Measurements from ENCODE around the gene KLK2.
A peak's percentile ranks its signal among the peaks of the same experiment; 100 is the strongest.

Gene KLK2

DNA sequence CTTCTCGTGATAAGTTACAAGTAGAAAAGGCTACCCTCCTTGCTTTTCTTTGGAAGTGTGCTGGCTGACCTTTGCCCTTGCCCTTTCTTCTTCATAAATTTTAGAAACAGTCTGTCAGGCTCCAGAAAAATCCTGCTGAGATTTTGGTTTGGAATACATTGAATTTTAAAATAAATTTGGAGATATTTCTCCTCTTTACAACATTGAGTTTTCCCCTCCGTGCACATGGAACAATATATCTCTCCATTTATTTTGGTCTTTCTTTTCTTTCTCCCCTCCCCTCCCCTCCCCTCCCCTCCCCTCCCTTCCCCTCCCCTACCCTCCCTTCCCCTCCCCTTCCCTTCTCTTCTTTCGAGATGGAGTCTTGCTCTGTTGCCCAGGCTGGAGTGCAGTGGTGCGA lies 29.4 kb downstream of the KLK2 start:
- no peak overlapping the region for H3K4me3 ChIP-seq (ENCODE audit: low read depth, low read length)
- TF ChIP-seq, protein P1, sequence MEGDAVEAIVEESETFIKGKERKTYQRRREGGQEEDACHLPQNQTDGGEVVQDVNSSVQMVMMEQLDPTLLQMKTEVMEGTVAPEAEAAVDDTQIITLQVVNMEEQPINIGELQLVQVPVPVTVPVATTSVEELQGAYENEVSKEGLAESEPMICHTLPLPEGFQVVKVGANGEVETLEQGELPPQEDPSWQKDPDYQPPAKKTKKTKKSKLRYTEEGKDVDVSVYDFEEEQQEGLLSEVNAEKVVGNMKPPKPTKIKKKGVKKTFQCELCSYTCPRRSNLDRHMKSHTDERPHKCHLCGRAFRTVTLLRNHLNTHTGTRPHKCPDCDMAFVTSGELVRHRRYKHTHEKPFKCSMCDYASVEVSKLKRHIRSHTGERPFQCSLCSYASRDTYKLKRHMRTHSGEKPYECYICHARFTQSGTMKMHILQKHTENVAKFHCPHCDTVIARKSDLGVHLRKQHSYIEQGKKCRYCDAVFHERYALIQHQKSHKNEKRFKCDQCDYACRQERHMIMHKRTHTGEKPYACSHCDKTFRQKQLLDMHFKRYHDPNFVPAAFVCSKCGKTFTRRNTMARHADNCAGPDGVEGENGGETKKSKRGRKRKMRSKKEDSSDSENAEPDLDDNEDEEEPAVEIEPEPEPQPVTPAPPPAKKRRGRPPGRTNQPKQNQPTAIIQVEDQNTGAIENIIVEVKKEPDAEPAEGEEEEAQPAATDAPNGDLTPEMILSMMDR (IDR thresholded peaks at IDR 0.05; ENCODE audit: low read depth, low read length): no peak

DNA sequence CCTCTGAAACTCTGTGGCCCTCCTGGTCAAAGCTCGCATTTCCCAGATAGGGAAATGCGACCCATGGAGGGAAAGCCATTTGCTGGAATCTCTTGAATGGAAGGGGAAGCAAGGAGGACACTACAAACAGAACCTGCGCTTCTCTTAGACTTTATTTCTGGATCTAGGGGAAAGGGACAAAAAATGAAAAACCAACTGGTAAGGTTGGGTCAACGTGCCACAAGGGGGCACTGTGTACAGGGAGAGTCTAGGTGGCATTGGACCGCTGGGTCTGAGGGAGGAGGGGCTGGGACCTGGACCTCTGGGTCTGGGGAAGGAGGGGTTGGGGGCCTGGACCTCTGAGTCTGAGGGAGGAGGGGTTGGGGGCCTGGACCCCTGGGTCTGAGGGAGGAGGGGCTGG lies 33.0 kb downstream of the KLK2 start:
- TF ChIP-seq, protein P1 (IDR thresholded peaks at IDR 0.05; ENCODE audit: low read depth, low read length): peak; percentile 21; the same call in 1 of the 2 replicates
- H3K4me3 ChIP-seq (ENCODE audit: low read depth, low read length): no peak overlapping the region

DNA sequence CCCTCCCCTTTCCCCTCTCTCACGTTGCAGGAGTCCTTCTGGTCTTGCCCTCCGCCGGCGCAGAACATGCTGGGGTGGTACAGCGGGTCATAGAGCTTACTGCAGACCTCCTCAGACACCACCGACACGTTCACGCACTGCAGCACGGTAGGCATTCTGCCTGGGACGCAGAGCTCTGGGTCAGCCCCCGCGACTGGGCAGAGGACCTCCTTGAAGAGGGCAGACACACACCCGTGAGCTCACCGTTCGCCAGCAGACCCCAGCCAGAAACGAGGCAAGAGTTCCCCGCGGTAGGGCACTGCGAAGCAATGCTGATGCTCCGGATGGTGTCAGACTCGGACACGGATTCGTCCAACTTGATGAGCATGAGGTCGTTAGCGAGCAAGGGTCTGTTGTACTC lies 35.1 kb downstream of the KLK2 start:
- TF ChIP-seq, protein P1 (IDR thresholded peaks at IDR 0.05; ENCODE audit: low read depth, low read length): no peak
- no peak overlapping the region for H3K4me3 ChIP-seq (ENCODE audit: low read depth, low read length)

DNA sequence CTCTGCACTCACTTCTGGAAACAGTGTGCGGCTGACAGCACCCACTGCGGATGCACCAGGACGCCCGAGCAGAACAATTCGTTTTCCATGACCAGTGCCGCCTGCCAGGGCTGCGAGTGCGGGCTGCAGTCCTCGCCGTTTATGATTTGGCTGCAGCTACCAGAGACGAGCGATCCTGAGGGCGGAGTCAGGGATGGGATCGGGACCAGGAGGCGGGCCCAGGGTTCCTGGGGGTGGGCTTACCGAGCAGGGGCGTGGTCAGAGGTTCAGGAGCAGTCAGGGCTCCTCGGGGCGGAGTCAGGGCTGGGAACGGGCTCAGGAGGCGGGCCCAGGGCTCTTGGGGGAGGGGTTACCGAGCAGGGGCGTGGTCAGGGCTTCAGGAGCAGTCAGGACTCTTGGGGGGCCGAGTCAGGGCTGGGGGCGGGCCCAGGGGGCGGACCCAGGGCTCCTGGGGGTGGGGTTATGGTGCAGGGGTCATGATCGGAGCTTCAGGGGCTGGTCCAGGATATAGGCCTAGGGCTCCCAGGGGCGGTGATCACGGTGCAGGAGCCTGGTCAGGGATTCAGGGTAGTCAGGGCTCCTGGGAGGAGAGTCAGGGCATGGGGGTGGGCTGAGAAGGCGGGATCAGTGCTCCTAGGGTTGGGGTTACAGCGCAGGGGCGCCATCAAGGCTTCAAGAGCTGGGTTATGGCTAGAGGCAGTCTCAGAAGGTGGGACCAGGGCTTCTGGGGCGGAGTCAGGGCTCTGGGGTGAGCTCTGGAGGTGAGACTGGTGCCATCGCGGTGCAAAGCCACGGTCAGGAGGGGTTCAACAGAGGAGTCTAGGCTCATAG lies 36.2 kb downstream of the KLK2 start:
- TF ChIP-seq, protein P1 (IDR thresholded peaks at IDR 0.05; ENCODE audit: low read depth, low read length): no peak
- H3K4me3 ChIP-seq (ENCODE audit: low read depth, low read length): no peak overlapping the region

DNA sequence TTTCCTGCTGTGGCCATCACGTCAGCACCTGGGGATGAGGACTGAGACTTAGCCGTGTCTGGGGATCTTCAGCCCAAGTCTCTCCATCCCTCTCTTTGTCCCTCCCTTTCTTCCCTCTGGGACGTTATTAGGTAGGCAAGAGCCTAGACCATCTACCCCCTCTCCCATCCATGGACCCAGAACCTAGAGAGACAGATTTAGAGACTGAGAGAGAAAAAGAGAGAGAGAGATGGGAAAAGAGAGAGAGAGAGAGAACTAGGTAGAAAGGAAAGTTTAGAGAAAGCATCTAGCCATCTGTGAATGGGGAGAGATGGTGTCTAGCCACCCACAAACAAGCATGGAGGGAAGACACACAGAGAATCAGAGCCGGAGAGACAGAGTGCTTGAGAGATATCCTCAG lies 37.5 kb downstream of the KLK2 start:
- no peak overlapping the region for H3K4me3 ChIP-seq (ENCODE audit: low read depth, low read length)

DNA sequence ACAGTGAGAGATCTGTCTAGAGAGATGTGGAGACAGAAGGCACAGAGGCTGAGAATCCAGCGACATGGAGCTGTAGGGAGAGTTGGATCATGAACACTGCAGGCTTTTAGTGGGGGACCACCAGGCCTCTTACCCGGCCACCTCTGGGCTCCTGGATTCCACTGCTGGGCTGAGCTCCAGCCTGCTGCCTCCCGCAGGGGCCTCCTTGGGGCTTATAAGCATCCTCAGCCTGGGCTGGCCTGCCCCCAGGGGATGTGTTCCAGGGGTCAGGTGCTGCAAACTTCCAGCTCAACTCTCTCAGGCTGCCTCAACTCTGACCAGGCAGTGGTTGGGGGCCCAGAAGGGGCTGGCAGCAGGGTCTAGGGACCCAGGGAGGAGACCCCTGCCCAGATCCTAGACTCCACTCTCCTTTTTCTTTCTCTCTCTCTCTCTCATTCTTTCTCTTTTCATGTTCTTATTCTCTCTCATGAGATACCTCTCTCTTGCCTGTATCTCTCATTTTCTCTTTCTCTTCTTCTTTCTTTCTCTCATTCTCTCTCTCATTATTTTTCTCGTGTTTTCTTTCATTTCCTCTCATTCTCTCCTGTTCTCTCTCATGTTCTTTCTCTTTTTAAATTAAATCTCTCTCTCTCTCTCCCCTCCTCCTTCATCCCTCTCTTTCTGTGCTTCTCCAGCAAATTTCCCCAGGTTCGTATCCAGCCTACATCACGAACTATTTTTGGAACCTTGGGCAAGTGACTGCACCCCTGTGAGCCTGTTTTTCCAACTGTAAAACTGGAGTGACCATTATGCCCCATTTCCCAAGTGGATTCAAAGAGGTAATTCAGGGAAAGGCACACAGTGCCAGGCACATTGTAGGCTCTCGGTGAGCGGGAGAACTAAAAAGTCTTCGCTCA lies 38.2 kb downstream of the KLK2 start, which contains the start of gene KLK4:
Gene KLK4, minus strand, starts transcription at position 190 of the 896 bp plus-strand sequence. CDS start 657 bp downstream, outside the sequence.
- H3K4me3 ChIP-seq (ENCODE audit: low read depth, low read length): no peak within 1 kb of the TSS
- TF ChIP-seq, protein P1 (IDR thresholded peaks at IDR 0.05; ENCODE audit: low read depth, low read length): no peak

More for the DNA sequence above, 37.5 kb downstream of the KLK2 start:
- TF ChIP-seq, protein P1 (IDR thresholded peaks at IDR 0.05; ENCODE audit: low read depth, low read length): no peak

All from WI38 (cell line).